ENCODE results near the gene FGF14. TPM values are rescaled to one million over a fixed set of nuclear protein-coding genes. Genes with fewer than 3 reads are reported as not detected.

Gene FGF14
- total and polyA plus RNA-seq, 2 of the 4 experiments (the other 2 are of a cell fraction): under 0.01 TPM; not detected in 1

- Histone ChIP-seq H2AK9ac (replicated peaks; ENCODE audit: low read depth, low read length, poor library complexity) (no peak overlapping the region), H3K14ac (replicated peaks; ENCODE audit: low read depth, low read length) (no peak overlapping the region), H3K27ac (ENCODE audit: insufficient read depth, low read length) (no peak overlapping the region), H4K91ac (ENCODE audit: insufficient read depth, low read depth, low read length) (no peak overlapping the region), H3K27me3 (ENCODE audit: control insufficient read depth, insufficient read depth, low read length) (no peaks in the 10 kb centered on the region), H3K4me2 (ENCODE audit: low read depth, low read length) (no peak overlapping the region), H2BK20ac (ENCODE audit: low read depth, low read length) (no peak overlapping the region), H3K9ac (ENCODE audit: low read depth, low read length) (no peak overlapping the region), H4K20me1 (ENCODE audit: insufficient read depth, low read length) (no peaks in the 10 kb centered on the region), H3K9me3 (ENCODE audit: control insufficient read depth, insufficient read depth, low read length) (no peaks in the 10 kb centered on the region), H3K79me1 (ENCODE audit: low read depth in 1 of 2, low read length in 2 of 2) (no peaks in the 10 kb centered on the region), H3K4me3 (ENCODE audit: insufficient read depth, low read depth, low read length) (no peak overlapping the region), H3K18ac (ENCODE audit: low read depth, low read length) (no peak overlapping the region), H4K8ac (ENCODE audit: low read depth in 2 of 2, low read length in 2 of 2) (no peak overlapping the region), H2AFZ (replicated peaks; ENCODE audit: low read length, poor library complexity) (no peak overlapping the region), H2BK15ac (ENCODE audit: low read depth, low read length) (no peak overlapping the region), H3K56ac (ENCODE audit: extremely low read depth, insufficient read depth, low read length) (no peak overlapping the region), H3K4me1 (ENCODE audit: control insufficient read depth, insufficient read depth, low read length) (no peaks in the 10 kb centered on the region), H2BK120ac (ENCODE audit: low read depth, low read length) (no peak overlapping the region), H4K5ac (ENCODE audit: low read depth, low read length) (no peak overlapping the region), H2AK5ac (ENCODE audit: low read depth, low read length) (no peak overlapping the region), H3K9me1 (ENCODE audit: insufficient read depth, low read length) (no peaks in the 10 kb centered on the region), H3K4ac (ENCODE audit: low read depth, low read length) (no peak overlapping the region), H2BK5ac (ENCODE audit: low read depth, low read length, poor library complexity, severe bottlenecking) (no peak overlapping the region), H3K23ac (ENCODE audit: low read depth, low read length) (no peak overlapping the region), H3K36me3 (ENCODE audit: control insufficient read depth, insufficient read depth, low read length) (no peaks in the 10 kb centered on the region)
- POLR2A ChIA-PET (ENCODE audit: unreplicated experiment): no interaction called here
- CTCF ChIA-PET: interaction anchor here (0.8 kb wide), 1 partner anchor 10 kb away, joined by 3 read pairs; no protein-coding TSS in a partner anchor
- BruUV-seq (replicated peaks): no TSS peak
- intact Hi-C loops (cut with micrococcal nuclease) (no loop called here), in situ Hi-C loops (cut with MboI; ENCODE audit: low sequenced_read_pairs) (no loop called here), dilution Hi-C loops (cut with HindIII; ENCODE audit: low sequenced_read_pairs, unreplicated experiment) (no loop called here)
- no peak for TF ChIP-seq SMC3 (IDR thresholded peaks at IDR 0.05; ENCODE audit: low read depth, low read length)
- no peak for TF ChIP-seq CHD1 (IDR thresholded peaks at IDR 0.05; ENCODE audit: low read depth, low read length)
- TF ChIP-seq POLR2A (IDR thresholded peaks at IDR 0.05; ENCODE audit: low read depth, low read length): no peak
- TF ChIP-seq MXI1 (IDR thresholded peaks at IDR 0.05; ENCODE audit: borderline replicate concordance, low read depth, low read length): no peak
- no peak for TF ChIP-seq RCOR1 (IDR thresholded peaks at IDR 0.05; ENCODE audit: insufficient replicate concordance, low read length)
- no peak for TF ChIP-seq FOS (IDR thresholded peaks at IDR 0.05; ENCODE audit: low read depth, low read length)
- no peak for TF ChIP-seq RAD21 (IDR thresholded peaks at IDR 0.05; ENCODE audit: low read length)
- TF ChIP-seq USF2 (IDR thresholded peaks at IDR 0.05; ENCODE audit: low read depth, low read length): no peak
- TF ChIP-seq BHLHE40 (IDR thresholded peaks at IDR 0.05; ENCODE audit: low read depth, low read length): no peak
- no peak for TF ChIP-seq ELK1 (IDR thresholded peaks at IDR 0.05; ENCODE audit: borderline replicate concordance, low read depth, low read length)
- no peak for TF ChIP-seq MAZ (IDR thresholded peaks at IDR 0.05; ENCODE audit: borderline replicate concordance, low read depth, low read length)
- no peak for TF ChIP-seq NFE2L2 (IDR thresholded peaks at IDR 0.05; ENCODE audit: low read depth, low read length)
- TF ChIP-seq MAFK (IDR thresholded peaks at IDR 0.05; ENCODE audit: low read depth, low read length): no peak
- no peak for TF ChIP-seq RFX5 (IDR thresholded peaks at IDR 0.05; ENCODE audit: low read depth, low read length)
- TF ChIP-seq CTCF (conservative IDR thresholded peaks at IDR 0.05; ENCODE audit: low read depth, low read length): no peak
- no peak for TF ChIP-seq CEBPB (IDR thresholded peaks at IDR 0.05; ENCODE audit: low read depth, low read length)
- ATAC-seq (ENCODE audit: low read depth) (no peak), DNase-seq (no peak)
- WGBS, 2 experiments (ENCODE audit: extremely low coverage in 2 of 2, insufficient read length in 1 of 2): no CpG with 5 or more reads among the region's 5 CpGs
Measured at GRCh38 chr13:102152790-102153189, 249.1 kb downstream of the FGF14 start.

Measured in IMR-90 (cell line).